Testis (tissue), 2 donors: ENCODE data around the gene FBLN2.

ENCODE experiments used
- POLR2A ChIP-seq: fragments of 450-650 bp; IDR thresholded peaks from one replicate; pipeline ENCODE4 v1.6.1; 2017; ENCODE audit warnings: antibody characterized with exemption, mild to moderate bottlenecking, moderate library complexity
- TF ChIP-seq, protein P1 (sequence below), 3 experiments: fragments of 450-650 bp in 2 of 3; fragments of 200-600 bp in 1 of 3; sonication (generic) in 1 of 3; IDR thresholded peaks; one replicate each; pipeline ENCODE4 v1.5.1; 2016 to 2019; ENCODE audit warnings: antibody characterized with exemption in 3 of 3, mild to moderate bottlenecking in 2 of 3, moderate library complexity in 1 of 3

DNA sequence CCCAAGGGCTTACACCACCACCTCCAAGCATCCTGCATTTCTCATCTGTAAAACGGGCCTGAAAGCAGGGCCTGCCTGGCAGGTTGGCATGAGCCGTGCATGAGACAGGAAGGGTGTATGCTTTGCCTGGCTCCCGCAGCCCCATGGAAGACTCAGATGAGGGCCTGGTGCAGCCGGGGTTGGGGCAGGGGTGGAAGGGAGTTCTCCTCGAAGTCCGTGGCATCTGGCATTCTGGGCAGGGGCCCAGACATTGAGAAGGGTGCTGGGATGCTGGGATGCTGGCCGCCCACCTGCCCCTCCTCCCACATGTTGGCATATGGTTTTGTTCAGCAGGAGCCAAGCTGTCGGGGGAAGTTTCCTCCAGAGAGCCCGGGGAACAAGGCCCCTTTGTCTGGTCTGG, 13.0 kb upstream of the FBLN2 start:
- TF ChIP-seq, protein P1, sequence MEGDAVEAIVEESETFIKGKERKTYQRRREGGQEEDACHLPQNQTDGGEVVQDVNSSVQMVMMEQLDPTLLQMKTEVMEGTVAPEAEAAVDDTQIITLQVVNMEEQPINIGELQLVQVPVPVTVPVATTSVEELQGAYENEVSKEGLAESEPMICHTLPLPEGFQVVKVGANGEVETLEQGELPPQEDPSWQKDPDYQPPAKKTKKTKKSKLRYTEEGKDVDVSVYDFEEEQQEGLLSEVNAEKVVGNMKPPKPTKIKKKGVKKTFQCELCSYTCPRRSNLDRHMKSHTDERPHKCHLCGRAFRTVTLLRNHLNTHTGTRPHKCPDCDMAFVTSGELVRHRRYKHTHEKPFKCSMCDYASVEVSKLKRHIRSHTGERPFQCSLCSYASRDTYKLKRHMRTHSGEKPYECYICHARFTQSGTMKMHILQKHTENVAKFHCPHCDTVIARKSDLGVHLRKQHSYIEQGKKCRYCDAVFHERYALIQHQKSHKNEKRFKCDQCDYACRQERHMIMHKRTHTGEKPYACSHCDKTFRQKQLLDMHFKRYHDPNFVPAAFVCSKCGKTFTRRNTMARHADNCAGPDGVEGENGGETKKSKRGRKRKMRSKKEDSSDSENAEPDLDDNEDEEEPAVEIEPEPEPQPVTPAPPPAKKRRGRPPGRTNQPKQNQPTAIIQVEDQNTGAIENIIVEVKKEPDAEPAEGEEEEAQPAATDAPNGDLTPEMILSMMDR (IDR thresholded peaks at IDR 0.05) = no peak
- no peak for TF ChIP-seq POLR2A
